Loucy (cell line): ENCODE results near the gene GEMIN4.
"Not testable (repeated sequence)": the region's sequence is repeated elsewhere in the genome, so short reads cannot be mapped to it uniquely, and the experiment has no call there.

Experiments used
- CTCF ChIP-seq: fragments of 200-600 bp; sonication (generic); conservative IDR thresholded peaks from 2 replicates; pipeline ENCODE4 v1.5.1; 2014; ENCODE audit warnings: mild to moderate bottlenecking, antibody characterized with exemption, low read length
- EZH2phosphoT487 ChIP-seq: fragments of 200-600 bp; IDR thresholded peaks from 2 replicates; pipeline ENCODE4 v1.6.1; 2018; ENCODE audit warnings: antibody characterized with exemption, mild to moderate bottlenecking, moderate library complexity, borderline replicate concordance

DNA sequence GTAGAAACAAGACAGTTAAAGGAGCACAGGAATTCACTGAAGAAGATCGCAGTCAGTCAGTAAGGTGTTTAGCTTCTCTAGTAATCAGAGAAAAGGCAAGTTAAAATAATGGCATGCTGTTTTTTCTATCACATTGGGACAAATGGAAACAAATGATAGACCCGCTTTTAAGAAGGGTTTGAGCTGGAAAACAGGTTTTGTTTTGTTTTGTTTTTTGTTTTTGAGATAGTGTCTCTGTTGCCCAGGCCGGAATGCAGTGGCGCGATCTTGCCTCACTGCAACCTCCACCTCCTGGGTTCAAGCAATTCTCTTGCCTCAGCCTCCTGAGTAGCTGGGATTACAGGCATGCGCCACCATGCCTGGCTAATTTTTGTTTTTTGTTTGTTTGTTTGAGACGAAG lies 33.8 kb upstream of the GEMIN4 start:
- not testable (repeated sequence) for TF ChIP-seq CTCF, EZH2phosphoT487
